ENCODE data around the gene ENTPD5.

ENTPD5 gene

GRCh38 chr14:73909681-73910080, 109.4 kb downstream of the ENTPD5 start:
- H3K27me3 ChIP-seq (ENCODE audit: insufficient read depth, low read depth, severe bottlenecking), result no peaks in the 10 kb centered on the region
- TF ChIP-seq, protein P1, sequence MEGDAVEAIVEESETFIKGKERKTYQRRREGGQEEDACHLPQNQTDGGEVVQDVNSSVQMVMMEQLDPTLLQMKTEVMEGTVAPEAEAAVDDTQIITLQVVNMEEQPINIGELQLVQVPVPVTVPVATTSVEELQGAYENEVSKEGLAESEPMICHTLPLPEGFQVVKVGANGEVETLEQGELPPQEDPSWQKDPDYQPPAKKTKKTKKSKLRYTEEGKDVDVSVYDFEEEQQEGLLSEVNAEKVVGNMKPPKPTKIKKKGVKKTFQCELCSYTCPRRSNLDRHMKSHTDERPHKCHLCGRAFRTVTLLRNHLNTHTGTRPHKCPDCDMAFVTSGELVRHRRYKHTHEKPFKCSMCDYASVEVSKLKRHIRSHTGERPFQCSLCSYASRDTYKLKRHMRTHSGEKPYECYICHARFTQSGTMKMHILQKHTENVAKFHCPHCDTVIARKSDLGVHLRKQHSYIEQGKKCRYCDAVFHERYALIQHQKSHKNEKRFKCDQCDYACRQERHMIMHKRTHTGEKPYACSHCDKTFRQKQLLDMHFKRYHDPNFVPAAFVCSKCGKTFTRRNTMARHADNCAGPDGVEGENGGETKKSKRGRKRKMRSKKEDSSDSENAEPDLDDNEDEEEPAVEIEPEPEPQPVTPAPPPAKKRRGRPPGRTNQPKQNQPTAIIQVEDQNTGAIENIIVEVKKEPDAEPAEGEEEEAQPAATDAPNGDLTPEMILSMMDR (IDR thresholded peaks at IDR 0.05; ENCODE audit: low read depth, low read length), result no peak
- no peaks in the 10 kb centered on the region for H3K9me3 ChIP-seq (ENCODE audit: severe bottlenecking)
- no peak overlapping the region for H3K27ac ChIP-seq
- no peak overlapping the region for H3K4me3 ChIP-seq (ENCODE audit: low read depth, low read length)
- H3K36me3 ChIP-seq, result peaks cover 76% of the 10 kb centered on the region
- DNase-seq, result no peak
